ENCODE results near the gene RAPGEF6.
"Not testable (repeated sequence)": the region's sequence is repeated elsewhere in the genome, so short reads cannot be mapped to it uniquely, and the experiment has no call there.

The RAPGEF6 gene

DNA sequence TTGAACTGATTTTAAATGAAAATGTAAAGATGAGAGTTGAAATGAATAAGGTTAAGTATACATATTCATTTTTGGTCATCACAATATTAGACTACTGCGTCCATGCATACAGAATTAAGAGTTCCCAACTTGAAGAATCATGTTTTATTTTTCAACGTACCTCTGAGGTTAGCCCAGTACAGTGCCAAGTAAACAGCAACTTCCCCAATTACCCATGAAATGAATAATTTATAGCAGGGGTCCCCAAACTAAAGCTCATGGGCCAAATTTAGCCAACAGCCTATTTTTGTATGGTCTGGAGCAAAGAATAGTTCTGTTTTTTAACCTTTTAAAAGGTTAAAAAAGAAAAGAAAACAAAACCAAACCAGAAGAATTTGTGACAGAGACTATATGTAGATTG is 203.2 kb downstream of the RAPGEF6 start:
- no peak for DNase-seq (ENCODE audit: low read depth in 2 of 2)

DNA sequence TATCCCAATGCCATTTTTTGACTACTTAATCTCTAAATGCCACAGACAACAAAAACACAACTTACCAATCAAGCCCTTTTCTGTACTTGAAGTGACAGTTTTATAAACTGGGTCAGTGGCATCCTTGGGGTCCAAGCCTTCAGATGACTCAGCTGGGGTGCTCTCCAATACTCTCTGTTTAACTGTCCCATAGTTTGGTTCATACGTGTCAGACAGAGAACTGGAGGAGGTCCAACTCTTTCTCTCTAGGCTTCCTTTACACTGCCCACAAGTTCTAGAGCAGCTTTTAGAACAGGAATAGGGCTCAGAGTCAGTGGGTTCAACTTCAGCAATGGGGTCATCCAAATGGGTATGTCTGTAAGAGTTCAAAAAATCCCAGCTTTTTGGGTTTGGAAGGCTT is 204.2 kb downstream of the RAPGEF6 start:
- DNase-seq (ENCODE audit: low read depth in 2 of 2): no peak

DNA sequence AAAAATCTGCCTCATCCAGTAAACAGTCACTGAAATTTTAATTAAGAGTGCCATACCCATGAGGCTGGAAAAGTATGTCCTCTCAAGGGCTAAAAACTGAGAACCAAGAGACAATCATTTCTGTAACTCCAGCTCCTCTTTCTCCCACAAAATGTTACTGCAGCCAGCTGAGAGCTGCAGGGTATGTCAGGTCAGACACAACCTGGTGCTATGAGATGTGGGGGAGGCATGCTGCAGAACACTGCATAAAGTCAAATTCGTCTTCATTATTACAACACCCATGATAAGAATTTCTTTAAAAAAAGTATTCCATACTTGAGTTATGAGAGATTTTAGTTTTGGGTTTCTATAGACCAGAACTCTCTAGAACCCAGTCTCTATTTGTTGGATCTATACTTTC is 209.0 kb downstream of the RAPGEF6 start:
- no peak for DNase-seq (ENCODE audit: low read depth in 2 of 2)

DNA sequence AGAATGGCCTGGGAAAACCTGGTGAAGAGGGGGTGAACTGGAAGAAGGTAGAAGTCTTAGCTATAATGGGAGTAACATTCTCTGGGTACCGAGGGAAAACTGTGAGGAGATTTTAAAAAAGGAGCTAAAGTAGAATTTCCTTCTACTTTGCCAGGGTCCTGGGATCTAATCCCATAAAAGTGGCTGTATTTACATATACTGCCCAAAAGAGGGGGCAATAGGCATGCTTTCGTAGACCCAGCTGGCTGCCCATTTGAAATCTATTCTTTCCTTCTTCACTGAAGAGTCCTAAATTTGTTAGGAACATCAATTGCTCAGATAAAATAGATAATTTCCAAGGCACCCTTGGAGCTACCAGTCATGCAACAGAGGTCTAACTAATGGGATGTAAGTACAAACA is 212.0 kb downstream of the RAPGEF6 start:
- no peak for DNase-seq (ENCODE audit: low read depth in 2 of 2)

DNA sequence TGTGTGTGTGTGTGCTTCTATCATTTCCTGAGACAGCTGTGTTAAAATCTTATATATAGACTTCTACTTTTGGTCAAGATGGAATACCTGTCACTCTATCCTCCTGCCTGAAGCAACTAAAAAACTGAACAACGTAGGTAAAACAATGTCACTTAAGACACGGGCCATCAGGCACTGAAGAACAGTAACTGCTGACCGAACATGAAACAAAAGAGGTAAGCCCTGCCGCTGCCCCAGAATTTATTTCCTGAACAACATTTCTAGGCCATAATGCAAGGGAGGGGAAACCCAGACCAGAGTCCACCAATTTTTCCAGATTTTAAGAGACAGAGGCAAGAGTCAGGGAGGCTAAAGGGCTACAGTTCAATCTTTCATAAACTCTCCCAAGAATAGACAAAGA is 215.2 kb downstream of the RAPGEF6 start:
- no peak for DNase-seq (ENCODE audit: low read depth in 2 of 2)

DNA sequence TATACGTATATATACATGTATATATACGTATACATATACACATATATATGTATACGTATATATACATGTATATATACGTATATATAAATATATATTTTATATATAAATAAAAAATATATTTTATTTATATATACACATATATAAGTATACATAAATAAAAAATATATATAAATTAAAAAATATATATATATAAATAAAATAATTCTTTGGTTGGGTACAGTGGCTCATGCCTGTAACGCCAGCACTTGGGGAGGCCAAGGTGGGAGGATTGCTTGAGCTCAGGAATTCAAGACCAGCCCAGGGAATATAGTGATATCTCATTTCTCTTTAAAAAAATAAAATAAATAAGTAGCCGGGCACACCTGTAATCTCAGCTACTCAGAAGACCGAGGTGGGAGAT is 216.2 kb downstream of the RAPGEF6 start:
- DNase-seq (ENCODE audit: low read depth in 2 of 2): no peak

DNA sequence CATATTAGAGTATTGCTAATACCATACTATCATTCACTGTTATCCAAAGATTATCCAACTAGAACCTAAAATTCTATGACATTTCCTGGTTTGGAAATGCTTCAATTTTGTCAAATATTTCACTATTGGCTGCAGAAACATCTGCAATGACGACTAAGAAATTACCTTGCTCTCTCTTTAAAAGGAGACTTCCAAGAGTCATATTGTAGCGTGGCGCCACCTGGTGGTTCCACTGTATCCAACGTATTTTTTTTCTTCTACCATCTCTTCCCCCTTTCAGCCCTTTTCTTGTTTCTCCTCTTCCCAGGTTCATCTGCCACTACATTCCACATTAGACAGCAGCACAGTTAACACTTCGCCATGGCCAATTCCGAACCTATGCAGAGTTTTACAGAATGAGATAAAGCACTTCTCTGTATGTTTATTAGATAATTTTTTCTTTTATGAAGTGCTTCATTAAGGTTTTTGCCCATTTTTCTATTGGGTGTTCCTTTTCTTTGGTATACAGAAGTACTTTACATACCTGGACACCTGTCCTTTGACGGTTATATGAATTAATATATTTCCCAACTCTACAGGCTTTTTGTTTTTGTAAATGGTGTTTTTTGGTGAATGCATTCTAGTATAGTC is 217.7 kb downstream of the RAPGEF6 start:
- peak; percentile 60 to 78 for DNase-seq (ENCODE audit: low read depth in 2 of 2)

DNA sequence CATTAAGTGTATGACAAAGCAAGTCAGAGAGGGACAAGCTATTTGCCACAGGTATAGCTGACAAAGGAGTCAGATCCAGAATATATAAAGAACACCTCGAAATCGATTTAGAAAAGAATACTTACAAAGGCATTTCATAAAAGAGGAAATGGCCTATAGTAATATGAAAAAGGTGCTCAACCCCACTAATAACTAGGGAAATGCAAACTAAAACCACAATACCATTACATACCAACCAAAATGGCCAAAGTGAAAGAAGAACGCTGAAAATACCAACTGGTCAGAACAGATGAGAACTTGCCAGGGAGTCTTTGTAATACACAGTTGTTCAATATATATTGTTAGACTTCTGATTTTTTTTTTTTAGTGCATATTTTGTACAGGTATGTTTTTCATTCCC is 218.3 kb downstream of the RAPGEF6 start:
- DNase-seq (ENCODE audit: low read depth in 2 of 2): no peak

DNA sequence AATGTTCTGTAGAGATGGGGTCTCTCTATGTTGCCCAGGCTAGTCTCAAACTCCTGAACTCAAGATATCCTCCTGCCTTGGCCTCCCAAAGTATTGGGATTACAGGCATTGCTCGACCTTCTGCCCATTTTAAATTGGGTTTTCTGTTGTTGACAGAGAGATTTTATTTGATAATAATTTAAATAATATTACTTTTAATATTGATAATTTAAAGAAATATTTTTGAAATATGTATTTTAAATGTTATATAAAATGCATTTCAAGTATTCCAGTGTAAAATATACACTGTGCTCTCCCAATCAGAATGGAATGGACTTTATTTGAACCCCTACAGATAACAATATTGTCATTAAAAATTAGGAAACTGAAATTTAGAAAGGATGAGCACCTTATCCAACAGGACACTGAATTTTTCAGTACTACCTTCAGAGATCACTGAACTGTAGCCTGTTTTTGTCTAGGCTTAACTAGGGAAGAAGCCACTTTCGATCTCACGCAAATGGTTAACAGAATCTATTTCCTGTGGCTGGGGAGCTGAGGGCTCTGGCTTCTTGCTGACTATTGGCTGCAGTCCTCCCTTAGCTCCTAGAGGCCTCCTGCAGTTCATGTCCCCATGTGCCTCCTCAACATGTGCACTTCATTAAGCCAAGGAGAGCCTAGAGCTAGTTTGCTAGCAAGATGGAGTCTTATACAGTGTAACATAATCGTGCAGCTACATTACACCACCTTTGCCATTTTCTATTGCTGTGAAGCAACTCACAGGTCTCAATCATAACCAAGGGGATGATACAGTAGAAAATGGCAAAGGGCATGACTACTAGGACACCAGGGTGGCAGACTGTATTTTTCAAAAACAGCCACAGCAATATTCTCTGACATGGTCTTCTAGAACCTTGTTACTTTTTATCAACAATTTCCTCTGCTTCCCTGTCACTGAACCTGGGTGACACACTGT is 221.1 kb downstream of the RAPGEF6 start:
- peak in 1 of 2 donors; percentile 11 for DNase-seq (ENCODE audit: low read depth in 2 of 2)

DNA sequence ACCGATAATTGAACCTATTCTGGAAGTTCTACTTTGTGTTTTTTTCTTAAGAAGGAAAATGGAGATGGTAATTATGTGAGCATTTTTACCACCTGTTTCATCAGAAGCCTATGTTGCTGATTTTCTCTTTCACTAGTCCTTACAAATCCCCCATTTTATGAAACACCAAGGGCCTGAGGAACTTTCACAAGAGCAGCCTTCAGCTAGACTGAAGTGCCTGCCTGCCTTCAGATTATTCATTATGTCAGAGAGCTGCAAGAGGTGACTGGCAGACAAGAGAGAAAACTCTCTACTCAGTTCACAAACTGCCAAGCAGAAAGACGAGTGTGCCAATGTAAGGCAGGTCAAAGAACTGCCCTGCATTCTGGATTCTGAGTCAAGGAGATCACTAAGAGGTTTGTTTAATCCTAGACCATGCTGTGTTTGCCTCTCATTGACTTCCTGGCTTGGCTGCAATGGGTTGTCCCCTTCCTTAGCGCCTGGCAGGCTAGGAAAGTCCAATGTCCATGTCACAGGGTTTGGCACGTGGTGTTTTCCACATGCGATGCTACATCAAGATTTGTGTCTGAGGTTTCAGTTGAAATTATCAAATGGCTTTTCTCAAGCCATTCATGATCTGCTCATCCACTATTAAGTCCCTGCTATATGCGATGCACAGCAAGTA is 227.9 kb downstream of the RAPGEF6 start:
- no peak for DNase-seq (ENCODE audit: low read depth in 2 of 2)

DNA sequence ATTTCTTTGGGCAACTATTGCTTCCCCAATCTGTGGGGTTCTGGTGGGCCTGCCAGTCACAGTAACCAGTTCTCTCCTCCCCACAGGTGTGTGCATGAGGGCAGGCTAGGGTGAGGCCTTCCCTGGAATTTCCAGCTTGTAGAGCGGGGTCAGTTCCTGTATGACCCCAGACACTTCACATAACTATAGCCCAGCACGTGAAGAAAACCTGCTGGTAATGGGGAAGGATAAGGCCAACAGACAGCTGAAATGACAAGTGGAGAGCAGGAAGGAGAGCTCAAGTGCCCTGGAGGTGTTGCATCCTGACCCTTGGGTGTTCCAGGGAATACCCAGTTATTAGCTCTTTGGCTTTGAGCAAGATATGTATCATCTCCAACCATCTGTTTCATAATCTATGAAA is 229.0 kb downstream of the RAPGEF6 start:
- DNase-seq (ENCODE audit: low read depth in 2 of 2): no peak

DNA sequence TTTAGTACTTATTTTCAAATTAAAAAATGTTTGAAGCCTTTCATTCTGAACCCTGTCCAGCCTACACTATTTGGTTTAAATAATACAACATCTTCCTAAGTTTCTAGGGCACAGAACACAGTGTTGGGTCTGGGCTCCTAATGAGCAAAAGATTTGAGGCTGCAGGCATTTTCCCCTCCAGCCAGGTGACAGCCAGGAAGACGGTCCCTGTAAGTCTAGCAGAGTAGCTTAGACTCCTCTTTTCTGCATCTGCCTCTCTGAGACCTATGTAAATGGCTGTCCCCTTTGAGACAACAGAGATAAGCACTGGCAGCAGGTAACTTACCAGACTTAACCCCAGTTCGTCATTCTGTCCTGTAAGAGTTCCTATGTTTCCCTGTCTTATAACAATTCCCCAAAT is 229.4 kb downstream of the RAPGEF6 start:
- DNase-seq (ENCODE audit: low read depth in 2 of 2): no peak

DNA sequence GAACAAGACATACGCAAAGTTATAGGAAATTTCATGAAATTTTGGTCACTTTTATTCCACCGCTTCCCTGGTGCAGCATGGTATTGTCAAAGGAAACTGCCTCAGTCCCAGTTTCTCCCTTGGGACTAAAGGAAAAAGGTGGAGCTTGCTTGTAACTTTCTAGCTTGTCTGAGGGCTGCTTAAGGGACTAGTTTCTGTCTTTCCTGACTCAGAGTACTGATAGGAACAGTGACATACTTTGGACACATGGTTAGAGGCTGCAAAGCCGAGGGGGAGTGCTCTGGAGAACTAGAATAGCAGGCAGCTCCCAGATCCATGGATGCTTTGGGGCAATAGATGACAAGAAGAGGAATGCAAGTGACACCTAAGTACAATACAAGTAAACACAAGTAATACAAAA is 234.4 kb downstream of the RAPGEF6 start:
- DNase-seq (ENCODE audit: low read depth in 2 of 2): no peak

DNA sequence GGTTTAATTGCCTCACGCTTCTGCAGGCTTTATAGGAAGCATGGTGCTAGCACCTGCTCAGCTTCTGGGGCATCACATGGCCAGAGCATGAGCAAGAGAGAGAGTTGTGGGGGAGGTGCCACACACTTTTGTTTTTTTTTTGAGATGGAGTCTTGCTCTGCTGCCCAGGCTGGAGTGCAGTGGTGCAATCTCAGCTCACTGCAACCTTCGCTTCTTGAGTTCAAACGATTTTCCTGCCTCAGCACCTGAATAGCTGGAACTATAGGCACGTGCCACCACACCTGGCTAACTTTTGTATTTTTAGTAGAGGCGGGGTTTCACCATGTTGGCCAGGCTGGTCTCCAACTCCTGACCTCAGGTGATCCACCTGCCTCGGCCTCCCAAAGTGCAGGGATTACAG is 236.0 kb downstream of the RAPGEF6 start:
- not testable (repeated sequence) for DNase-seq (ENCODE audit: low read depth in 2 of 2)

DNA sequence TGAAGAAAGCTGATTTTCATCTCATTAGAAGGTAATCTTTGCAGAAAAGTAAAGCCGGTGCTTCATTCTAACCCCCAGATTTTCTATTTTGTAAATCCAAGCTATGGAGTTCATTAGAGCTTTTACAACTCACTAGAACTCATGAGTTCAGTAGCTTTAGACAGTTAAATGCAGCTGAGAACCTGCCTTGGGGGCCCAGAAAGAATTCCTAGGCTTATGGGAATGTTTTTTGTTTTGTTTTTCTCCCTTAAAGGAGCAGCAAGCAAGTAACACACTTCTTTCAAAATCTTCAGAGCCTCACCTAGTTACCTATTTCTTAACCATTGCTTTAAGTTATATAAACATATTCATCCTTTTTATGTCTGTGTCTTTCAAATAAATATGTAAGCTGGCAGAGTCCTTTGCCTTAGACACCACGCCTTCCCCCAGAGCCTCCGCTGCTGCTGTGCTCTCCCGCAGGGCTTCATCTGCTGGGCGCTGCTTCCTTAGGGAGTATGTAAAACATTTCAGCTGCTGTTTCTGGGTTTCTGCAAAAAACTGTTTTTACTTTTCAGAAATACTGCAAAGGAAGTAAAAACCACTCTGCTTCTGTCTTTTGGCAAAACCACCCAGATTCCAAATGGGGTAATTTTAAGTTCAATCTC is 238.3 kb downstream of the RAPGEF6 start:
- no peak for DNase-seq (ENCODE audit: low read depth in 2 of 2)

DNA sequence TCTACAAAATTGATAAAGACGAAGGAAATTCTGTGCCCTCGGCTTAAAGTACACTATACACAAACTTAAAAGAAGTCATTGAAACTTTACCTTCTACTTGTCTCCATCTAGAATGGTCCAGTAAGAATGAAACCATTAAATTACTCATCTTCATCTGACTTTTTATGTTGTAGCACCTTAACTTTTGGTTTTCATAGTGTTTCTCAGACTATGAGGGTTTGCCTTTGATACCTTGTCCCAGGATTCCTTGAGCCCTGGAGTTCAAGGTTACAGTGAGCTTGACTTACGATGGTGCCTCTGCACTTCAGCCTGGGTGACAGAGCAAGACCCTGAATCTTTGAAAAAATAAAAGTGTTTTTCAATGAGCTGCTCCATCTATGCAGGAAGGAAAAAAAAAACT is 239.0 kb downstream of the RAPGEF6 start:
- no peak for DNase-seq (ENCODE audit: low read depth in 2 of 2)

DNA sequence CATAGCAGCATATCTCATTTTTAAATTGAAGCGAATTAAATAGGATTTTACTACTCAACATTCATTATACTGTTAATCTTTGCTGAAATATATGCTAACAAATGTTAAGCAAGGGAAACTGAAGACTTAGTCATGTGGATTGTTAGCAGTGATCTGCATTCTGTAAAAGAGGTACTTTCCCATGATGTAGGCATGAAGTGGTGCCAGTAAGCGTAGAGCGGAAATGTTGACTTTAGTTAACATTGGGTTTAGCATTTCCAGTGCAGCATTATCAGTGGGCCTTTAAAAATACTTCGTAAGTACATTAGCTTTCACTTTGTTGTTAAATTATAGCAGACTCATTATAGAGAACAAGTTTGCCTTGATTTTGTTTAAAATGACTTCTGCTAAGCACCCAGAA is 240.9 kb downstream of the RAPGEF6 start:
- no peak for DNase-seq (ENCODE audit: low read depth in 2 of 2)

DNA sequence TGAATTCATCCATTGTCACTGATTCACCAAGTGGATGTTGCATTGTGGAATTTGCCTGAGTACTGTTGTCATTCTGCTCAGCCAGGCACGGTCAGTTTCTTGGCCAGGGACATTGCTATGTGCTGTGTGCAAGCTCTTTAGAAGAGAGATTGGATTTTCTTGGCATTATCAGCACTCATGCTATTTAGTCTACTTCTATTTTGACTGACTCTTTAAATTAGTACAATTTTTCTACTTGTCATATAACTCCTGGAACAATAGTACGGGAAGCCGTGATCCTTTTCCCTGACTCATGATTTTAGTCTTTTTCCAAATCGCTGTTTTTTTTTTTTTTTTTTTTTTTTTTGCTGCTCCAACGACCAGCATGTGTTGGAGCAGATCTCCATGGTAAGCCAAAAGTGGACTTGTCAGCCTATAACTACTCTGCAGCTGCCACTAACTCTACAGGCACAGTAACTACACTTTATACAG is 241.5 kb downstream of the RAPGEF6 start:
- DNase-seq (ENCODE audit: low read depth in 2 of 2): no peak

DNA sequence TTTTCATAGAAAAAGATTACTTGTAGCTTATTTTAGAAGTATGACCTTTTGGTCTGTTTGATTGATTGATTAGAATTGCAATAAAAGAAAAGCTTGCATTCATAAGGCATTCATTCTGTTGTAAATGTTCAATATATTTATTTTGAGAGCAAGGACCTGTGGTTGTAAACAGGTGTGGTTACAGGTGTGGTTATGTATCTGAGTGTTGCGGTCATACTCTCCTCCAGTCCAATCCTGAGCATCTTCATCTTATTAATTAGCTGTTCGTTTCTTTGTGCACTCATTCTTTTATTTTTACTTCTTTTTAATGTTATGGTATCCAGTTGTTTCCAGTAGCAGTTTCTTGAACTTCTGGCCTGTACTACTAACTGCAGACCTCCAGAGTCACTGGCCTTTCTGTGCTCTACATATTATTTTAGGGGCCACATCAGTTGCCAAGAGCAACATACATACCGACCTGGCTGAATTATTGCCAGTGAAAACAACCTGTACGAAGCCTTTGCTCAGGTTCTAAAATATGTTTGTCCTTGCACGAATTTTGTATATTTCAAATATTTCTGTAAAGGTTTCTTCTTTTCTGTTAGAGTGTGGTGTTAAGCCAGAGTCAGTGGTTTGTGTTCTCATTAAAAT is 242.4 kb downstream of the RAPGEF6 start:
- no peak for DNase-seq (ENCODE audit: low read depth in 2 of 2)

DNA sequence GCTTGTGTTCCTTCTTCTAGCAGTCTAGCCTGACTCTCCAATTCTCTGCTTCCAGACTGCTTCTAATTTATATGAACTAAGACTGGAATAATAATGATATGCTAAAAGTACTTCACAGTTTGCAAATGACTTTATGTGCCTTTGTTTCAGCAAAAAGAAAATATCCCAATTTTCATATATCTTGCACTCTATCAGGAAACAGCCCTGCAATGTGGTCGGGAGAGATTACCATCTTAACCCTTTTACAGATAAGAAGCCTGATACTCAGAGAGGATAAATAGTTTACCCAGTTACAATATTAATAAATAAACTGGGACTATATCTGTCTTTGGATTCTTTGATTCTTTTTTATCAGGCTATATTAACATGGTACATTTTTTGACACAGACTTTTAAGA is 245.2 kb downstream of the RAPGEF6 start:
- no peak for DNase-seq (ENCODE audit: low read depth in 2 of 2)

DNA sequence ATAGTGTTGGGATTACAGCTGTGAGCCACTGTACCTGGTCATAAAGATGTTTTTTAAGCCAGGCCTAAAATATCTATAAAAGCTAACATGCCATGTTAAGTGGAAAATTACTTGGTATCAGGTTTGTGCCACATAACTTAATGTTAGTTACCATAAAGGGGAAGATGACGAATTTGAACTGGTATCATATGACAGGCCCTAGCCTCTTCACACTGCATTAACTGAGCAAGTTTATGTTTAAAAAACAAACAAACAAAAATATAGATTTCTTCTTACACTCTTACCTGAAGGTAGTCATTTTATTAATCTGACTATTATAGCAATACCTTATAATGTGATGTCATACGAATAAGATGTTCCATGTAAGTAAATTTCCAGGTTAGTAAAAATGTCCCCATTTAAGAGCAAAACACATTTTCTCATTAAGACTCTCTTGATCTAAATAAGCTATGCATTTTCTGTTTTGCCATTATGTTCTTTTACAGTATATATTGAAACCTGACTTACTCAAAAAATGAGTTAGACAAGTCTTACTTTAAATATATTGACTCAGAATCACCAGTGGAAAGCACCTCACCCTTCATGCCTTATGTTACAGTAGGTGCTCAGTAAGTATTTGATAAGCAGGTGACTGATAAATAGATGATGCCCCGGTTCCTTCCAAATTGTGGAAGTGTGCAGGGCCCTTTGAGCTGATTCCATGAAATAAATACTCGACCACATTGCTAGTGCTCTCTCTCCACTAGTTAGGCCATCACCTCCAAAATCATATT is 245.7 kb downstream of the RAPGEF6 start:
- peak in 1 of 2 donors; percentile 25 for DNase-seq (ENCODE audit: low read depth in 2 of 2)
